ENCODE data around the gene MAP2K3.
"Not testable (repeated sequence)": the region's sequence is repeated elsewhere in the genome, so short reads cannot be mapped to it uniquely, and the experiment has no call there.

- not testable (repeated sequence) for TF ChIP-seq CTCF, EP300, POLR2A (IDR thresholded peaks at IDR 0.05)
Observed at GRCh38 chr17:21305431-21306180, 21.1 kb downstream of the MAP2K3 start.

All from ovary (tissue), 3 donors.